K562 (cell line): ENCODE data around the gene GLI3.

ENCODE experiments used
- CTCF ChIP-seq, 3 experiments: IDR thresholded peaks in 2 of 3; conservative IDR thresholded peaks in 1 of 3; 2 replicates each; pipeline ENCODE4 v1.5.1; 2011 to 2012; ENCODE audit warnings: low read length in 3 of 3, mild to moderate bottlenecking in 3 of 3, control low read depth in 2 of 3, improper control_type of control experiment in 1 of 3, inconsistent platforms in 1 of 3, low read depth in 1 of 3, mixed read lengths in 1 of 3, moderate library complexity in 1 of 3; ENCODE audit not compliant: insufficient read depth in 2 of 3
- EZH2 ChIP-seq: IDR thresholded peaks from 2 replicates; pipeline ENCODE4 v1.6.1; 2012; ENCODE audit warnings: low read depth, mild to moderate bottlenecking, inconsistent platforms, low read length, borderline replicate concordance
- HDAC6 ChIP-seq: IDR thresholded peaks from 2 replicates; pipeline ENCODE4 v1.6.1; 2012; ENCODE audit warnings: low read depth, mild to moderate bottlenecking, control low read depth, inconsistent platforms, low read length, moderate library complexity
- MXI1 ChIP-seq: IDR thresholded peaks from 2 replicates; pipeline ENCODE4 v1.6.1; 2011; ENCODE audit warnings: low read depth, mild to moderate bottlenecking, improper control_type of control experiment, low read length
- SRSF3 ChIP-seq: fragments of 200-400 bp; formaldehyde crosslinking; IDR thresholded peaks from 2 replicates; pipeline ENCODE4 v1.6.1; 2016; ENCODE audit warnings: mild to moderate bottlenecking, low read length, moderate library complexity; ENCODE audit not compliant: insufficient read depth
- ZNF143 ChIP-seq: sonication (generic); formaldehyde crosslinking; IDR thresholded peaks from 2 replicates; pipeline ENCODE4 v1.9.0; 2022; ENCODE audit warnings: mild to moderate bottlenecking, missing genetic modification reagents

DNA sequence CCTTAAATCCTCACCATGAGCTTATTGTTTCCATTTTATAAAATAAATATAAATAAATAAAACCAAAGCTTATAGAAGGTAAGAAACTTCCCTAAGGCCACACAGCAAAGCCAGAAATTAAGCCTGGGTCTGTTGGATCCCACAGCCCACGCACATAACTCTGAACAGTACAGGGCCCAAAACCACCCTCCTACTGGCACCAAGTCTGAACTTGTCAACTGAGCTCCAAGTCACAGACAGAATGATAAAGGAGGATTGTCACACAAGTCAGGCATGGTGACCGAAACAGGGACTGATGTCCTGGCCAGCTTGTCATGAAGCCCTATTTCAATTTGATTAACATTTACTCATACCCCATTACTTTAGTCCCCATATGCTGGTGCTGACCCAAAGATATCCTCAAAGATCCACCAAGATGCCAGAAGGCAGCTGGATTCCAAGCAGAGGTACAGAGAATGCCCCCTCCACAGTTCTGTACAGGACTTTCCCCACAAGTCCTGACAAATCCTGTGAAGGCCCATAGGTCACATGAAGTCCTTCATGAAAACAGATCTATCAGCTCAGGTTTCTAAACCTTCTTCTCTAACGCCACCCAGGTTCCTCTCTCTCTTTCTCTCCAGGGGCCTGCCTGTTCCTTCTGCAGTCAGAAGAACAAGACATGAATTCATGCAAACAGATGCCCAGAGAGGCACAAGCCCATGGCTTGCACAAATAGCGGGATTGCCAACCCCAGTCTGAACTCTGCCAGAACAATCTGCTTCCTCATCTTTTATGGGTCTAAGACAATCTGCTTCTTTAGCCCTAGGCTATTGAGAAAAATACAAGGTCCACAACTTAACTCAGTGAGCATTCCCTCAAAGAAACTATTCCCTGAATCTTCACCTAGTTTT is 60.9 kb downstream of the GLI3 start:
- no peak for TF ChIP-seq ZNF143
- no peak for TF ChIP-seq SRSF3
- TF ChIP-seq CTCF (IDR thresholded peaks at IDR 0.05 in 2 of 3, conservative IDR thresholded peaks at IDR 0.05 in 1 of 3; ENCODE audit: insufficient read depth in 2 of 3, low read depth in 1 of 3, low read length in 3 of 3), result no peak
- TF ChIP-seq MXI1, result no peak
- TF ChIP-seq HDAC6, result no peak
- no peak for TF ChIP-seq EZH2
